Mesenteric fat pad (tissue), 1 donor: ENCODE data around the gene ZBTB16. TPM values are rescaled to one million over a fixed set of nuclear protein-coding genes. Genes with fewer than 3 reads are reported as not detected.

ENCODE experiments used
- DNase-seq: peaks from one replicate; pipeline ENCODE4 v3.0.0-alpha.2; 2020; ENCODE audit warnings: low spot score
- total RNA-seq: library from RNA; stranded (reverse); fragmentation: NEBNext Ultra II Directional; extraction: Animal tissue kit (Norgen Biotek cat#: 25700); gene quantifications from one replicate; pipeline ENCODE4 v1.2.1, GENCODE V29; 2021
- donor health status: DM: yes; HTN: yes; CAD: no.

The ZBTB16 gene
- total RNA-seq, 1 donor from 2014 or later: 196 TPM

DNA sequence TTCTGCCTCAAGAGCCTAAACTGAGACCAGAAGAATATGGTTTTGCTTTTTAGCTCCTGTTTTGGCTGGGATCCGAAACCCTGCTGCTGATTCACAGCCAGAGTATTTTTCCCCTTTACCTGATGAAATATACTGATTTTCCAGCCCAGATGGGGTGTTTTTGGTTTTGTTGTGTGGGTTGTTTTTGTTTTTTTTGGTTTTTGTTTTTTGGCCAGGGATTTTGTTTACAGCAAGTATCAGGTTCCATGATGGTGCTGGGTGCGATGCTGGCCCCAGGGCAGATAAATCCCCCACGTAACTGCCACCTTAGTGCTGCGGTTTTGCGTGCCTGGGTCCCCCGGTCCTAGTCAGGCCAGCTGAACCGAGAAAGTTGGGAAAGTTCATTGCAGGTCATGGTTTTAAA, 103.7 kb downstream of the ZBTB16 start:
- DNase-seq: no peak

GRCh38 chr11:114163830-114164401, 104.4 kb downstream of the ZBTB16 start:
- no peak for DNase-seq

DNA sequence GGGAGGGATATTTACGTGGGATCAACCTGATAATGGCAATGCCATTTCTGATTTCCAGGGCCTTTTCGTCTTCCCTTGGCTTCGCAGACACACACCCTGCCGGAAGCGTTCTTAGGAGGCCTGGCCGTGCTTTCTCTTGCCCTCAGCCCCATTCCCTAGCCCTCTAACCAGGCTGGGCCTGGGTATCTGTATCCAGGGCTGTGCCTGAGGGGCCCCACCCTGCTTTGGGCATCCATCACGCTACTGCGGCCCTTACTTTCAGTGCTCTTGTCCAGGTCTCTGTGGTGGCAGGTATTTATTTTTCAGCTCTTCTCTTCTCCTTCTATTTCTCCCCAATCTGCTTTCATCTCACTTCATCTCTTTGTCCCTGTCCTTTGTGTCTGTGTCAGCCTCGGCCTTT, 105.0 kb downstream of the ZBTB16 start:
- DNase-seq: no peak

GRCh38 chr11:114165326-114166230, 106.1 kb downstream of the ZBTB16 start:
- no peak for DNase-seq

- no peak for DNase-seq
These were observed 106.9 kb downstream of the ZBTB16 start for GRCh38 chr11:114166362-114166761.

GRCh38 chr11:114166897-114167323, 107.4 kb downstream of the ZBTB16 start:
- no peak for DNase-seq

GRCh38 chr11:114167355-114167754, 107.8 kb downstream of the ZBTB16 start:
- no peak for DNase-seq

DNA sequence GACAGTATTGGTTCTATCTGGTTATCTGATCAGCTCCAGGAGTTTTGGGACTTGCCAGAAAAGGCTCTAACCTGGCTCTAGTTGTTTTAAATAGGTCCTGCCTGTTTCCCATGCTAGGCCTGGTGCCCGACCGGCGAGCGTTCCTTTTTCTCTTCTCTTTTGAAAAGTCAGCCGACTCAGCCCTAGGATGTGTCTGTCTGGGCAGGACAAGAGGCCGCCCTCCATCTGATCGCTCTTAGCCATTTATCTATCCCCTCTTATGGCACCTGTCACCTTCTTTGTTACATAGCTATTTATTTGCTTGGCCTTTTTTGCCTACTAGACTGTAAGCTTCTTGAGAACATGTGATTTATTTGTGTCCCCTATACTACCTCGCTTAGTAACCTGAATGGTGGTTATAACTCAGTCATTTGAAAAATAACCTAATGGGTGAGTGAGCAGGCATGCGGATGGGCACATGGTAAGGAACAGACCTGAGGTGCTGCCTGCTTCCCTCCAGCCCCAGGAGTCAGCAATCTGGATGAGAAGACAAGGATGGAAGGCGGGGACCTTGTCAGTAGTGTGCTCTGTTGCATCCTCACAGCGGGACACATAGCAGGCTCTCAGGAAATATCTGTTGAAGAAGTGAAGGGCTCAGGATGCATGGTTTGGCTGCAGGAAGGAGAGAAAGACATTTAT, 108.4 kb downstream of the ZBTB16 start:
- no peak for DNase-seq

GRCh38 chr11:114168691-114169090, 109.2 kb downstream of the ZBTB16 start:
- no peak for DNase-seq

- no peak for DNase-seq
These were observed 109.8 kb downstream of the ZBTB16 start for GRCh38 chr11:114169321-114169749.

DNA sequence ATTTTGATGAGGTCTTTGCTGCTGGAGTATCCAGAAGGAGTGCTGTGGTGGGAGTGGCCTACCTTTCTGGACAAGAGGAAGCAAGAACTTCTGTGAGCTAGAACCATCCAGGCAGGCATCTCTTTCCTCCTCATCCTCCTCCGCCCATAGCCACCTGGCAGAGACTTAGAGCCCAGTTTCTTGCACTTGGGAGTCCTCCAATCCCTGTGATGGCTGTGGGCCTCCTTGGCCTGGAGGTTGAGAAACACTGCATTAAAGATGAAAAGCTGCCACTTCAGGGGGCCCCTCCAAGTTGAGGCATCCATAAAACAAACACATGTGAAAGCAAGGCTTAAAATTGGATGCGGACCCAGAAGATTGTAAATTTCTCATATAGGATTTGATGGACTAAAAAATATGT, 110.3 kb downstream of the ZBTB16 start:
- no peak for DNase-seq

- no peak for DNase-seq
These were observed 110.7 kb downstream of the ZBTB16 start for GRCh38 chr11:114170226-114170625.

- peak; percentile 97 for DNase-seq
These were observed 111.9 kb downstream of the ZBTB16 start for GRCh38 chr11:114171257-114172054.

DNA sequence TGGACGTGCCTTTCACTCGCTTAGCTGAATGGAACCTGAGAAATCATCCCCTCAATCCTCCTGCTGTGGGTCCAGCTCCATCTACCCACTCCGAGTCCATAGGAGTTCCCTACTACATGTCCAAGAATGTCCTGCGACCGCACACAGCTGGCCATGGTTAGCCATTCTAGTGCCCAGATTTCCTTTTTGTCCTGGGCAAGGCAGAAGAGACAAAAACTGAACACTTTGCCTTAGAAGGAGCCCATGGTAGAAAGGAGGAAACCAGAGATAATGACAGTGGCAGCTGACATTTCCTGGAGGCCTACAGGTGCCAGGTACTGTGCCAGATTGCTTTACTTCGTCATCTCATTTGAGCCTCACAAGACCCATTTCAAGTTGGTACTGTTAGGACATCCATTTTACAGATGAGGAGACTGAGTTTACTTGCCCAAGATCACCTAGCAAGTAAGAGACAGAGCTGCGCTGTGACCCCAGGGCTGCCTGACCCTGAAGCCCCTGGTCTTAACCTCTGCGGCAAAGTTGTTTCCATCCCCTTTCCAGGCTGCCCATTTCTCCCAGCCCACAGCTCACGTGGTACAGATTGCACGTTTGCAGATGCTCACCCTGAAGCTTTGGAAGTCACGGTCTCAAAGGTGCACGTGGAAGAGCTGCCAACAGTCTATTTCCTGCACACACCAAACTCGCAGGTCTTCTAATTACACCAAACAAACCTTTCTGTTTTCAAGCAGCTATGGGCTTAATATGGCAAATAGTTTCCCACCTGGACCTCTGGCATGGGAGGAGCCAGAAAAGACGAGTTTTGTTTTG, 112.7 kb downstream of the ZBTB16 start:
- no peak for DNase-seq

- no peak for DNase-seq
These were observed 113.4 kb downstream of the ZBTB16 start for GRCh38 chr11:114172871-114173444.

- DNase-seq: no peak
These were observed 114.3 kb downstream of the ZBTB16 start for GRCh38 chr11:114173843-114174242.

DNA sequence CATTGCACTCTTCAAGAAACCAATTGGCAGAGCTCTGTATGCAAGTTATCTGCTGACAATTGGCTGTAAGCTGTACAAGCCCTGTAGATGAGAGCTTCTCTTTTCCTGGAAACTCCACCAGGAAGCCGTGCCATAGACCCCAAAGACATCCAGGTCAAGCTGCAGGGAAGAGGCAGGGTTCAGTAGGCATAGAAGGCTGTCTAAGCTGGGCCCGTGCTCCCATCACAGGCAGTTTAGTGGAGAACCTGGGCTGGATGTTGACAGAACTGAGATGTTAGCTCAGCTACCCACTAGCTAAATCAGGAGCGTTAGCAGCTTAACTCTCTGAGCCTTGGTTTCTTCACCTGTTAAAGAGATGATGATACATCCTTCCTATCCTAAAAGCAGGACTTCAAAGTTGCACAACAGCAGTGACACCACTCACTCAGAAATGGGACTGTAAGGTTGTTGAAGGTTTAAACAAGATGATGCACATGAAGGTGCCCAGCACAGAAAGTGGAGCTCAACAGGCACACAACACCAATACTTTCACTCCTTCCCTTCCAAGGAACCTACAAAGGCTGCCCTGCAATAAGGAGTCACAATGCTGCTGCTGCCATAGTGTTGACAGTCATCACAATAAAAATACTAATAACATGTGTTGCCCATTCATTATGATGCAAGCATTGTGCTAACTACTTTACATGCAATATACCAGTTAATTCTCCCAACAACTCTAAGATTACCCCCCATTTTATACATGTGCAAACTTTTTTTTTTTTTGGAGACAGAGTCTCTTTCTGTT, 115.4 kb downstream of the ZBTB16 start:
- DNase-seq: no peak

- DNase-seq: no peak
These were observed 116.2 kb downstream of the ZBTB16 start for GRCh38 chr11:114175706-114176105.

GRCh38 chr11:114176321-114176720, 116.8 kb downstream of the ZBTB16 start:
- no peak for DNase-seq
